ENCODE data around the gene SORL1.

DNA sequence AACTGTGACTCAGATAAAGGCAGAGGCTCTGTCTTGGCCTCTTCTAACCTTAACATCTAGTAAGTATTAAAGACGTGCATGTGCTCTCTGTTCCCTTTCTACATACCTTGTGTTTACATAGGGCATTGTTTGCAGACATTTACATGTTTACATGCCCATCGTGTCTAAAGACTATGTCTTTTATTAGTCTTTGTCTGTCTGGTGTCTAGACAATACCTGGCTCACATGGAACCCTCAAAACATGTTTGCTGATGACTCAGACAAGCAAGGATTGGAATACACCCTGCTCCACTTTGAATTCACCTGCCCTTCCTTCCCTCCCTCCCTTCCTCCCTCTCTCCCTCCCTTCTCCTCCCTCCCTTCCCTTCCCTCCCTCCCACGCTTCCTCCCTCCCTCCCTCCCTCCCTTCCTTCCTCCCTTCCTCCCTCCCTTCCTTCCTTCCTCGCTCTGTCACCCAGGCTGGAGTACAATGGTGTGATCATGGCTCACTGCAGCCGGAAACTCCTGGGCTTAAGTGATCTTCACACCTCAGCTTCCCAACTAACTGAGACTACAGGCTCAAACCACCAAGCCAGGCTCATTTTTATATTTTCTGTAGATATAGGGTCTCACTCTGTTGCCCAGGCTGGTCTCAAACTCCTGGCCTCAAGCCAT, 24.4 kb downstream of the SORL1 start:
- TF ChIP-seq, protein P1, sequence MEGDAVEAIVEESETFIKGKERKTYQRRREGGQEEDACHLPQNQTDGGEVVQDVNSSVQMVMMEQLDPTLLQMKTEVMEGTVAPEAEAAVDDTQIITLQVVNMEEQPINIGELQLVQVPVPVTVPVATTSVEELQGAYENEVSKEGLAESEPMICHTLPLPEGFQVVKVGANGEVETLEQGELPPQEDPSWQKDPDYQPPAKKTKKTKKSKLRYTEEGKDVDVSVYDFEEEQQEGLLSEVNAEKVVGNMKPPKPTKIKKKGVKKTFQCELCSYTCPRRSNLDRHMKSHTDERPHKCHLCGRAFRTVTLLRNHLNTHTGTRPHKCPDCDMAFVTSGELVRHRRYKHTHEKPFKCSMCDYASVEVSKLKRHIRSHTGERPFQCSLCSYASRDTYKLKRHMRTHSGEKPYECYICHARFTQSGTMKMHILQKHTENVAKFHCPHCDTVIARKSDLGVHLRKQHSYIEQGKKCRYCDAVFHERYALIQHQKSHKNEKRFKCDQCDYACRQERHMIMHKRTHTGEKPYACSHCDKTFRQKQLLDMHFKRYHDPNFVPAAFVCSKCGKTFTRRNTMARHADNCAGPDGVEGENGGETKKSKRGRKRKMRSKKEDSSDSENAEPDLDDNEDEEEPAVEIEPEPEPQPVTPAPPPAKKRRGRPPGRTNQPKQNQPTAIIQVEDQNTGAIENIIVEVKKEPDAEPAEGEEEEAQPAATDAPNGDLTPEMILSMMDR (IDR thresholded peaks at IDR 0.05) = no peak
- TF ChIP-seq EZH2 (IDR thresholded peaks at IDR 0.05) = no peak
